DMS153 treated with DMSO at 0.1 percent for 48 hours (cell line): ENCODE measurements around the gene DRG2.

Experiments
- DNase-seq: peaks from one replicate; lab custom pipeline; 2025; ENCODE audit not compliant: unreplicated experiment; lab: John Stamatoyannopoulos, UW

DRG2 gene, protein sequence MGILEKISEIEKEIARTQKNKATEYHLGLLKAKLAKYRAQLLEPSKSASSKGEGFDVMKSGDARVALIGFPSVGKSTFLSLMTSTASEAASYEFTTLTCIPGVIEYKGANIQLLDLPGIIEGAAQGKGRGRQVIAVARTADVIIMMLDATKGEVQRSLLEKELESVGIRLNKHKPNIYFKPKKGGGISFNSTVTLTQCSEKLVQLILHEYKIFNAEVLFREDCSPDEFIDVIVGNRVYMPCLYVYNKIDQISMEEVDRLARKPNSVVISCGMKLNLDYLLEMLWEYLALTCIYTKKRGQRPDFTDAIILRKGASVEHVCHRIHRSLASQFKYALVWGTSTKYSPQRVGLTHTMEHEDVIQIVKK

DNA sequence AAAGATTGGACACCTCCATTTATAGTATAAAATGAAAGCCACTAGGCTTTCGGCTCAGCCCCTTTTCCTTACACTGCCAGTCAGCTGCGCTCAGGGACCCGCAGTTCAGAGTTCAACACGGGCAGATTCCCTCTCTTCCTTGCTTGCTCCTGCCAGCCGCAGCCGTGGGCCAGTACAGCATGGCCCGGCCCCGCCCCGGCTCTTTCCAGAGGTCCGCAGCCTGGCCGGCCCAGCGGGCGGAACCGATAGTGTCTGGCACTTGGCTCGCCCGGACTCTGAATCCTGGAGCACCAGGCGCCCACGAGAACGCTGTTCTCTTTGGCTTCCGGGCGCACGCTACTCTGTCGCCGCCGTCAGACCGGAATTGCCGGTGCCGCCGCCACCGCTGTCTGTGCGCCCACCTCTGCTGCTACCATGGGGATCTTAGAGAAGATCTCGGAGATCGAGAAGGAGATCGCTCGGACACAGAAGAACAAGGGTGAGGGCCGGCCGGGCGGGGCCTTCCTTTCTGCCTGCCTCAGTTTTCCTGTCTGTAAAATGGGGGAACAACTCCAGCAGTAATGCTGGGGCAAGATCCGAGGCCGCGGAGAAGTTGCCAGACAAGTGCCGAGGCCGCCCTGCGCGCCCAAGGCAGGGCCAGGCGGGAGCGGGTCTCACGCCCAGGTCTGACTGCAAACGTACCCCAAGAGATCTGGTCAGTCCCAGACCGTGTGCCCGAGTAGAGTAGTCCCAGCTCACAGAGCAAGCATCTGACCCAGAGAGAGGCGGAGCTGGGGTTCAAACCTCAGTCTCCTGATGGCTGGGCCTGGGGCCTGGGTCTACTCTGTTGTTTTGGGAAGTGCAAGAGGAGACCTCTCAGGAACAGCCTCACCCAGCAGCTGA, at the start of gene DRG2:
Gene DRG2 (plus strand): TSS at position 339 of the 882 bp plus-strand sequence. CDS start 76 bp downstream, at position 415.
- DNase-seq, result peak; percentile 2

DNA sequence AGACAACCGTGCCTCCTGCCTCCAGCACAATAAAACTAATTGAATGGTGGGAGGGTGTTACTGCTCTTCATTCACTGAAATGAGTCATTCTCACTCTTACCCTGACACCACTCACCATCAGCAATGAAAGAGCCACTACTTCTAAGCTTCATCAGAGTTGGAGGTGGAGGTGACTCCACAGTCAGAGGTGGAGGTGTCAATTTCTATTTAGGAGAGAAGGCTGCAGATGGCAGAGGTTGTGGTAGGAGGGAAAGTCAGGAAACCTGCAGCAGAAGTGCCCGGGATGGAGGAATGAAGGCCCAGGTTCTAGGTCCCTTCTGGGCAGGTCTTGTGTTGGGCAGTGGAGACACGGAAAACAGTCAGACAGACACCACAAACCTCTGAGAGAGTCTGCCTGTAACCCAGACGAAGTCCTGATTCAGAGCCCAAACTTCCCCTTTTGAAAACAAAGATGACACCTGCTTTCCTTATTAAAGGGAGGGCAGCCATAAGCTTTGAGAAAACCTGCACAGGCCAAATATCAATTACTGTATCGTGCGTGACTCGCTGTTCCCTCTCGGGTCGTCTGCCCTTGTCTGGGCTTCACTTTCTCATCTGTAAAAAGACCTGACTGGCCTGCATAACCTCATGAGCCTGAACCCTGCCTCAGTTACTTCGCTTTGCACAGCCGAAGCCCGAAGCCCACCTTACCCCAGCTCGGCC, 49.4 kb upstream of the DRG2 start:
- no peak for DNase-seq

DNA sequence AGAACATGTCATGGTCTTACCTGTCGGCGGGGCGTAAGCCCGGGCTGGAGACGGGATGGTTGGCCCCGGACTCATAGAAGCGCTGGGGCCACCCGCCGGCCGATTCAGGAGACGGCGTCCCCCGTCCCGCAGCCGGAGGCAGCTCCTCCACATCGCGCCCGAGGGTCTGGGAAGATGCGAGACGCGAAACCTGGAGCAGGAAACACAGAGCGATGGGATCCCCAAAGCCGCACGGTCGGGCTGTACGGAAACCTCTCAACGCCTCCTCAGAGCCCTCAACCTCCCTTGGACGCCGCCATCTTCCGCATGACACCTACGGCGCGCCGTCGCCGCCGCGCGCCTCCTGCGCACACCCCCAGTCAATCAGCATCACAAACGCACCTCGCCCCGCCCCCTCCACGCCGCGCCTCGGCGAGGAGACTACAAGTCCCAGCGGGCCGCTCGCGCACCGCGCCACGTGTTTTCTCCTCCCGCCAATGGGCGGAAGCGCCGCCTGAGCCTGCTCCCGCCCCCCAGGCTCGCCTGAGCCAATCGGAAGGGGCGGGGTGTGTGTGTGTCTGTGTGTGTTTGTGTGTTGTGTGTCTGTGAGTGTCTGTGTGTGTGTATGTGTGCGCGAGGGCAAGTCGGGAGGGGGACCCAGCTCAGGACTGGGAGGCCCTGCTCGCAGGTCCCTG, 48.8 kb upstream of the DRG2 start, which contains the start of the genes ATPAF2 and GID4:
Gene ATPAF2 (minus strand): TSS at position 308 of the 674 bp plus-strand sequence. CDS start 155 bp downstream, at position 153.
Gene GID4 (plus strand): TSS at position 548 of the 674 bp plus-strand sequence. CDS start 57 bp downstream, at position 605.
- peak; percentile 66 for DNase-seq

DNA sequence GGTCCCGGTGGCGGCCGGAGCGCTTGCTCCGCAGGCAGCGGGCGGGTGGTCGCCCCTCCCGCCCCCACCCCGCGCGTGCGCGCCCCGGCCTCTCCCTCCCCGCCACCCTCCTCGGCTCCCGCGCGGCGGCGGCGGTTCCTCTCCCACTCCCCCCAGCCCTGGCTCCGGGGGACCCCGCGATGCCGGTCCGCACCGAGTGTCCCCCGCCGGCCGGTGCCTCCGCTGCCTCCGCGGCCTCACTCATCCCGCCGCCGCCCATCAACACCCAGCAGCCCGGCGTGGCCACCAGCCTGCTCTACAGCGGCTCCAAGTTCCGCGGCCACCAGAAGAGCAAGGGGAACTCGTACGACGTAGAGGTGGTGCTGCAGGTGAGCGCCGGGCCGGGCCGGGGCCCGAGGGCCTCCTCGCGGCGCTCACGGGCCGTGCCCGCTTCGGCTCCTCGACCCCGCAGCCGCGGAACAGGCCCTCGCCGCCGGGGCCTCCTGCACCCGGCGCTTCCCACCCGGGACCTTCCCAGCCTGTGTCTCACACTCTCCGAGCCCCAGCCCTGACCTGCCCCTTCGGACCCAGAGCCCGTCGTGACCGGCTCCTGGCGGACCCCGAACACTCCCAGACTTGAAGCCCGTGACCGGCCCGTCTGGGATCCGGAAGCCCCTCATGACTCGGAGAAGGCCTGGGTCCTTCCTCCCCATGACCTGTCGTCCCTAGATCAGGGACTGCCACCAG, 48.0 kb upstream of the DRG2 start:
- DNase-seq, result no peak

DNA sequence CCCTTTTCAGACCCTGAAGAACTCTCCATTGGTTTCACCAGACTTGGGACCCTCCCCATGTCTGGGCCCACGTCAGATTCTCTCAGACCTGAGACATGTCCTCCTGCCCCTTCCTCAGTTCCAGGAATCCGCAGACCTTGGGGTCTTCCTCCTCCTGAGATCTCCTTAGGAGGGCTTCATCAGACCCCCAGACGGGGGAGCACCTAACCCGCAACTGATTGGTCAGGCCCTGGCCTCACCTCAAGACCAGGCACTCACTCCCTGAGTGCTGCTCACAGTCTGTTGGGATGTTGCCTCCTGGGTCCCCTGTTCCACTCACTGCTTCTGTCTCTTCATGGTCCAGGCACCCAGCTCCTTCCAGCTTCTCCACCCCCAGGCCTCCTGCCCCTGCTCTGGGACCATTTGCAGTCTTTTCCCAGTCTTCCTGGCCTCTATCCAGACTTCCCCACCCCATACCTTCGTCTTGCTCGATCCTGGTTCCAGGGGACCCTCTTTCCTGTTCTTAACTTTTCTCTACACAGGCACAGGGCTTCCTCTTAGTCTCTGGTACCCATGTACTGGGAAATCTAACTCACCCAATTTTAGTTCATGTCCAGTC, 47.4 kb upstream of the DRG2 start:
- DNase-seq, result no peak

DNA sequence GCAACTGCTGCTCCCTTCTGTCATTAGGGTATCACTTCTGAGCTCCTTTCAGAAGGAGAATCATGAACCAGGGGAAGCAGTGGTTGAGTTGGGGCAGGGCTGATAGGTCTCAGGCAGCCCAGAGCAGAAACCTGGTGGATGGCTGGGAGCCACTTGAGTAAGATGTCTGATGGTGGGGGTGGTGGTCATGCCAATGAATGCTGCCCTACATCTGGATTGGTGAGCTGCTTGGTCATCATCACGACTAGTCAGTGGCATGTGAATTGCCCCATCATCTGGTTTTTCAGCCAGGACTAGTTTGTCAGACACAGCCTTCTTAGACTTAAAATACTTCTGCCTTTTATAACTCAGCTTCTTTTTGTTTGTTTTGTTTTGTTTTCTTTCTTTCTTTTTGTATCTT, 46.0 kb upstream of the DRG2 start:
- DNase-seq, result no peak

DNA sequence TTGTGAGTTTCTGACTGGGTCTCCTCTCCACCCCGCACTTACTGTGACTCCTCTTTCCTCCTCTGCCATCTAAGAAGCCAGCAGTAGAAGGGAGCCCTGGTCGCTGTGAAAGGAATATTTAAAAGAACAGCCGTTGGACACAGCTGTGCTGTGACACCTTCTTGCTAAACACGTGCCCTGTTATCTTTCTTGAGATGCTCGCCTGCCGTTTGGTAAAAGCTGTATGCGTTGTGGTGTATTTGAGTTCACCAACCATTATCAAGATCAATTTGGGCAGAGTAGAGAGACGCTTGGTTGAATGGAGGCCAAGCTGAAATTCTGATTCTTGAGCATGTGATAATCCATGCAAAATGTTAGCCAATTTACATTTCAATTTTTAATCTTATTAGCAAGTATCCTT, 44.8 kb upstream of the DRG2 start:
- no peak for DNase-seq

DNA sequence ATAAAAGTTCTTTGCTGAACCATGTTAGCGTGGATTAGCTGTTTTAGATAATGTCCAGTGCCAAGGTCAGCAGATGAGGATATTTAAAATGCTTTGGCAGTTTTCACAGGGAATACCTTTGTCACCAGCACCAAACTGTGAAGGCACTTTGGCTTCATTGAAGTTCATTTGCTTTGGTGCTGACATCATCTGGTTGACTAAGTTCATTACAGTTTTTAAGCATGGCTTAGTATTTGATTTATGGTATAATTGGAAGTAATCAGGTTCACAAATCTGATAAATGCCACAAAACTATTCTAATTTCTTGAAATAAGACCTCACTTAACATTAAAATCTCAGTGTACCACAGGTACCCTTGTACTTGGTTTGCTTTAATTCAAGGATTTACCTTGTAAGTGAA, 44.3 kb upstream of the DRG2 start:
- no peak for DNase-seq

DNA sequence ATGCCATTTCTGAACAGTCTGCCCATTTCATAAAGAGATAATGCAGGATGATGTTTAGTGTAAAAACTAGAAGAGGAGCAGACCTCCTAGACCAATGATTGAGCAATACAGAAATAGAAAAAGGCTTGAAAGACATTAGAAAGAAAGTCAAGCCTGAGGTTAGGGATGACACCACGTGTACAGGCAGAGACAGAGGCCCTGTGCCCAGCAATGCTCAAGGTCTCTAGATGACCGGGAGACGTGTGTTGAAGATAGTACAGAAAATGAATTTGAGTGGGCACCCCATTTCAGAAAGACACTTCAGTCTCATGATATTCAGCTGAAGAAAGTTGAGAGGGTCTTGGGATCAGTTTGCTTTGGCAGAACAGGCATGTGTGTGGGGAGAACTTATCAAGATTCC, 43.1 kb upstream of the DRG2 start:
- no peak for DNase-seq

DNA sequence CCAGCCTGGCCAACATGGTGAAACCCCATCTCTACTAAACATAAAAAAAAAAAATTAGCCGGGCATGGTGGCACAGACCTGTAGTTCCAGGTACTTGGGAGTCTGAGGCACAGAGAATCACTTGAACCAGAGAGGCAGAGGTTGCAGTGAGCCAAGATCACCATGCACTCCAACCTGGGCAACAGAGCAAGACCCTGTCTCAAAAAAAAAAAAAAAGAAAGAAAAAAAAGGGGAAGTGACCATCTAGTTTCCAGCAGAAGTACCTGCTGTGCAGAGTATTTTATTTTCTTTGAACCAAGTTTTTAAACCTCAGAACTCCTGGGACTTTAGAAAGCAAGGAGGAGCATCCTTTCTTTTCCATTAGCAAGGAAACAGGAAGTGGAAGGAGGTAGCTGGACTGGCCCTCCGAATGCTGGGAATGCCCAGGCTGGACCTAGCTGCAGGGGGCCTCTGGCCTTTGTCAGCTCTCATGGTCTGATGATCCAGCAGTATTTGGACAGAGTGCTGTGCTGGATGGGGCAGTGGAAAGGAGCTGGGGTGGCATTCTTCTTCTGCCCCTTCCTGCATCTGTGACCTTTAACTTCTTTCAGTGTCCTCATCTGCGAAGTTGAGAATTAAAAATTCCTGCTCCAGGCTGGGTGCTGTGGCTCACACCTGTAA, 41.9 kb upstream of the DRG2 start:
- DNase-seq, result no peak

DNA sequence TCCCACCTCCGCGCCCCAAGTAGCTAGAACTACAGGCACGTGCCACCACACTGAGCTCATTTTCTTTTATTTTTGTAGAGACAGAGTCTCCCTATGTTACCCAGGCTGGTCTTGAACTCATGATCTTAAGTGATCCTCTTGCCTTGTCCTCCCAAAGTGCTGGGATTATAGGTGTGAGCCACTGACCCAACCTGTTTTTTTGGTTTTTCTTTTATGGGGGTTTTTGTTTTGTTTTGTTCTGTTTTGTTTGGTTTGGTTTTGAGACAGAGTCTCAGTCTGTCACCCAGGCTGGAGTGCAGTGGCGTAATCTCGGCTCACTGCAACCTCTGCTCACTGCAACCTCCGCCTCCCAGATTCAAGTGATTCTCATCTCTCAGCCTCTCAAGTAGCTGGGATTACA, 32.2 kb upstream of the DRG2 start:
- DNase-seq, result no peak

DNA sequence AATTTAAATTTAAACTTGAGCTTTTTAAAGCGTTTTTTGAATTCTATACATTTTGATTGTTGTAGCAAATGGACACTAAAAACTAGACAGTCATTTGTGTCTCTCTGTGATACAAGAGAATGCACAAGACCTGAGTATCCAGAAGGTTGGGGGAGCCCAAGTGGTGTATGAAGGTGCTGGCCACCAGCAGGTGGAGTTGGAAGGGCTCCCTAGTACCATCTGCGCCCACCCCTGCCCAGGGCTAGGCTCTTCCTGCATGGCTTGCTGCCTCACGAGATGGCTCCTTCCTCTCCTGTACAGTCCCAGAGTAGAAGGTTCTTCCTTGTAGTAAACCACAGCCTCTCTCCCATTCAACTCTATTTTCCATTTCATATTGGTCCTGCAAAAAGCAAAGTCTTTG, 31.5 kb upstream of the DRG2 start:
- no peak for DNase-seq

DNA sequence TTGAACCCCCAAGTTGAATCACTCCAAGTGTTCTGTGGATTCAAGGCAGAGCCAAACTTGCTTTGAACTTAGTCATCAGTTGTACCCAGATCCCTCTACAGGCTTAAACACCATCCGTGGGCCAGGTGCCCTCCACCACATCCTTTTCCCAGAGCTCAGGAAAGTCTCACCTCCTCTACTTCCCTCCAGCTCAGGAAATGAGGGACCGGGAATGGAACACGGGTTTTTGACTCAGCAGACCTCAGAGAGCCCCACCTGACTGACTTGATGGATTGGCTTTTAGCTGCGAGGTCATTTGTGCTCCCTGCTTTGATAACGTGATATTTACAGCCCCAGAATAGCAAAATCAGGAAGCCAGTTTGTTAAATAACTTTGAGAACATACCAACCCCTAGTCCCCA, 28.5 kb upstream of the DRG2 start:
- DNase-seq, result no peak

DNA sequence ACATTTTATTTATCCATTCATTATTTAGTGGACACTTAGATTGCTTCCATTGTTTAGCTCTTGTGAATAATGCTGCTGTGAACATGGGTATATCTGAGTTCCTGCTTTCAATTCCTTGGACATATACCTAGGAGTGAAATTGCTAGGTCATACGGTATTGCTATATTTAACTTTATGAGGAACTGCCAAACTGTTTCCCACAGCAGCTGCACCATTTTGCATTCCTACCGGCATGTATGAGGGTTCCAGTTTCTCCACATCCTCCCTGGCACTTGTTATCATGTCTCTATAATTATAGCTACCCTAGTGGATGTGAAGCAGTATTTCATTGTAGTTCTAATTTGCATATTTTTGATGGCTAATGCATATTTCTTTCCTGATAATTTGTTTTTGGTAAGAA, 23.7 kb upstream of the DRG2 start:
- DNase-seq, result no peak

DNA sequence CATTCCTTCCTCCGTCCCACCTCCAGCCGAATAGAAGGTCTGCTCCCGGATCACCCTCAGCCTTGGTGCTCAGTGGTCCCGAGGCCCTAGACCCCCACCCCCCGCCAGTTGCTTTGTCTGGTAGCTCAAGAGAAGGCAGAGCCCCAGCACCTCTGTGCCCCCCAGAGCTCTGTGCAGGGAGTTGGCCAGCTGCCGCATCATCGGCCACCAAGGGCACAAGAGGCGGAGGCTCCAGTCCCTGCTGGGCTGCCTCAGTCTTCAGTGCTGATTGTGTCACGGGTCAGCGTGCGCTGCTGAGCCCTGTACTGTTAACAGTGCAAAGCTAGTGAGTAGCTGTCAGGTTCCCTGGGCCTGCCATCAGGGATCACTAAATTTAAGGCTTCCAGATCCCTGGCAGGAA, 22.2 kb upstream of the DRG2 start:
- DNase-seq, result no peak

DNA sequence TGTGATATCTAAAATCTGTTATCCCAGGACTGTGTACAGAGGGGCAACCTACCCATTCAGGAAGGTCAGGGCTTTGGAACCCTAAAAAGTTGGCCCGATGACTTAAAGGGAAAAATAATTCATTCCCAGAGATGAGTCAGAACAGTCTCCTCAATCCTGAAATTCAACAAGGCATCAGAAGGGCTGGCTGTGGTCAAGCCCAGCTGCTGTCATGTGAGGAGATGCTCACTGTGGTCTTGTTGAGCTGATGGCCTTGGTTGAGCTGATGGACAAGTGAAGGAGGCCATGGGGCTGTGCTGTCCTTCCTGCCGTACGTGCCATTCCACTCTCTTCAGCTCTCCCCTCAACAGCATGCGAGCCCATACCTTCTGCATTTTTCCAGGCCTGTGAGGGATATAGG, 20.9 kb upstream of the DRG2 start:
- no peak for DNase-seq

DNA sequence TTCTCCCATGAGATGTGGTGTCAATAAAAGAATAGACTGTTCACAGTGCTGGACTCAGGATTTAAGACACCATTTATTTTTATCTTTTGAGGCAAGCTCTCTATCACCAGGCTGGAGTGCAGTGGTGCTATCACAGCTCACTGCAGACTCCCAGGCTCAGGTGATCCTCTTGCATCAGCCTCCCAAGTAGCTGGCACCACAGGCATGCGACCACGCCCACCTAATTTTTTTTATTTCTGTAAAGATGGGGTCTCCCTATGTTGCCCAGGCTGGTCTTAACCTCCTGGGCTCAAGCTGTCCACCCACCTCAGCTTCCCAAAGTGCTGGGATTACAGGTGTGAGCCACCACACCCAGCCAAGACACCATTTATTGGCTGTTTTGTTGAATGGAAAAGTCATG, 18.6 kb upstream of the DRG2 start:
- no peak for DNase-seq

DNA sequence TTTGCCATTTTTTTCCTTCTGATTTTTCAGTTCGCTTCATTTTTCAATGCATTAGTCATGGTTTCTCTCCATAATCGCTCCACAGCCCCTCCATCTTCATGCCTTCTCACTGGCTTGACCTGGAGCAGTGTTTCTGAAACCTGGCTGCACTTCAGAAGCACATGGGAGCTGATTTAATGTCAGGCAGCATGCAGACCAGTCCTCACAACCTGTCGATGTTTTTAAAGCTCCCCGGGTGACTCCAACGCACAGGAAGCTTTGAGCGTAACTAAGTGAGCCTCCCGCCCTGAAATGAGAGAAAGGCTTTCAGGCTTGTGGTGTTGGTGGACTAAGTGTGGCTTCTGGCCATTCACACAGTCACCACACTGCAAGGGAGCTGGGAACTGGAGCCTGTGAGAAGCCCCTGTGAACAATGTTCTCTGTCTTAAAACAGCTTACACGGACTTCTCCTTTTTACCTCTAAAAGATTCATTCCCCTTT, 16.8 kb upstream of the DRG2 start:
- no peak for DNase-seq

DNA sequence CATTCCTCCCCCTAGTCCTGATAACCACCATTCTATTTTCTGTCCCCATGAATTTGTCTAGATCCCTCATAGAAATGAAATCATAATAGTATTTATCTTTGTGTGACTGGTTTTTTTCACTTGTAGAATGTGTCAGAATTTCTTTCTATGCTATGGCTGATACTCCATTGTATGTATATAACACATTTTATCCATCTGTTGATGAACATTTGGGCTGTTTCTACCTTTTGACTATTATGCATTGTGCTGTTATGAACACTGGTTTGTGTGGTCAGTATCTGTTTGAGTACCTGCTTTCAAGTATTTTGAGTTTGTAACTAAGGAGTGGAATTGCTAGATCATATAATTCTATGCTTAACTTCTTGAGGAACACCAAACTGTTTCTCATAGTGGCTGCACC, 16.0 kb upstream of the DRG2 start:
- no peak for DNase-seq
